Endothelial cell of umbilical vein (primary cell): ENCODE measurements around the gene FOXP4. TPM values are rescaled to one million over a fixed set of nuclear protein-coding genes. Genes with fewer than 3 reads are reported as not detected.

ENCODE experiments used
- BruUV-seq: library from RNA; stranded (reverse); fragments of 400-500 nt; replicated peaks from 2 replicates; lab custom pipeline; 2021; lab: Mats Ljungman, UMichigan
- CTCF ChIA-PET: fragments of 300-600, 350-600 bp; sonication (Branson Sonifier 250); formaldehyde crosslinking; loops from one replicate; lab custom pipeline; 2021; ENCODE audit warnings: antibody characterized with exemption, inconsistent platforms; lab: Charles Lee
- POLR2A ChIA-PET: fragments of 300-600, 350-600 bp; sonication (Branson Sonifier 250); formaldehyde crosslinking; loops from one replicate; lab custom pipeline; 2021; ENCODE audit warnings: antibody characterized with exemption, inconsistent platforms; lab: Charles Lee
- DNase-seq: peaks from one replicate; pipeline ENCODE4 v3.0.0-alpha.2; 2011; ENCODE audit warnings: low read depth, low spot score
- FAIRE-seq: peaks from 2 replicates; lab custom pipeline; 2011; peaks lifted over from hg19 to GRCh38; lab: Jason Lieb, UNC
- H2AFZ ChIP-seq: 2 replicates; pipeline ENCODE4 v1.6.0; 2012; ENCODE audit warnings: low read depth, low read length, control low read depth, inconsistent platforms
- H3K27ac ChIP-seq: 2 replicates; pipeline ENCODE4 v1.5.1; 2011; ENCODE audit warnings: low read depth, mild to moderate bottlenecking, control low read depth, low read length, moderate library complexity; ENCODE audit not compliant: insufficient read depth
- H3K27me3 ChIP-seq, 2 experiments: 2 replicates each; pipeline versions ENCODE4 v1.6.0 to v1.6.1; 2011; ENCODE audit warnings: low read length in 2 of 2, mixed read lengths in 1 of 2; ENCODE audit not compliant: control insufficient read depth in 2 of 2, insufficient read depth in 2 of 2
- H3K36me3 ChIP-seq, 2 experiments: 2 replicates in 1 of 2; 3 replicates in 1 of 2; pipeline ENCODE4 v1.5.1; 2011; ENCODE audit warnings: low read length in 2 of 2, mild to moderate bottlenecking in 1 of 2, moderate library complexity in 1 of 2; ENCODE audit not compliant: control insufficient read depth in 2 of 2, insufficient read depth in 2 of 2; ENCODE audit errors: extremely low read depth in 1 of 2
- H3K4me1 ChIP-seq: 3 replicates; pipeline ENCODE4 v1.5.1; 2011; ENCODE audit warnings: mild to moderate bottlenecking, low read length; ENCODE audit not compliant: control insufficient read depth, insufficient read depth; ENCODE audit errors: extremely low read depth
- H3K4me2 ChIP-seq: 2 replicates; pipeline ENCODE4 v1.6.1; 2011; ENCODE audit warnings: low read length, control low read depth, mixed read lengths; ENCODE audit not compliant: insufficient read depth
- H3K4me3 ChIP-seq, 3 experiments: fragments of 200-600 bp in 1 of 3; sonication (generic), shearing (Covaris generic) in 1 of 3; replicated peaks in 1 of 3; 2 replicates each; pipeline ENCODE4 v1.5.1; 2011 to 2016; ENCODE audit warnings: control low read depth in 3 of 3, low read length in 3 of 3, mild to moderate bottlenecking in 2 of 3, inconsistent platforms in 1 of 3, low read depth in 1 of 3, moderate library complexity in 1 of 3; ENCODE audit not compliant: insufficient read depth in 1 of 3
- H3K79me2 ChIP-seq: 2 replicates; pipeline ENCODE4 v1.6.0; 2012; ENCODE audit warnings: low read length, inconsistent platforms; ENCODE audit not compliant: control insufficient read depth, insufficient read depth
- H3K9ac ChIP-seq: replicated peaks from 2 replicates; pipeline ENCODE3; 2011; ENCODE audit warnings: low read length, control low read depth; ENCODE audit not compliant: insufficient read depth; ENCODE audit errors: extremely low read depth
- H3K9me1 ChIP-seq: replicated peaks from 3 replicates; pipeline ENCODE4 v1.6.0; 2011; ENCODE audit warnings: mild to moderate bottlenecking, low read length; ENCODE audit not compliant: control insufficient read depth, insufficient read depth; ENCODE audit errors: extremely low read depth
- H3K9me3 ChIP-seq: replicated peaks from 2 replicates; pipeline ENCODE4 v1.5.1; 2012; ENCODE audit warnings: low read length, inconsistent platforms; ENCODE audit not compliant: control insufficient read depth, insufficient read depth
- H4K20me1 ChIP-seq: replicated peaks from 2 replicates; pipeline ENCODE3; 2011; ENCODE audit warnings: mild to moderate bottlenecking, low read length; ENCODE audit not compliant: control insufficient read depth, insufficient read depth; ENCODE audit errors: extremely low read depth
- EZH2 ChIP-seq: IDR thresholded peaks from 2 replicates; pipeline ENCODE4 v1.6.1; 2012; ENCODE audit warnings: borderline replicate concordance, low read depth, mild to moderate bottlenecking, moderate library complexity, low read length, inconsistent platforms; ENCODE audit not compliant: severe bottlenecking
- FOS ChIP-seq: IDR thresholded peaks from 2 replicates; pipeline ENCODE4 v1.6.1; 2011; ENCODE audit warnings: mild to moderate bottlenecking, low read length, moderate library complexity, borderline replicate concordance; ENCODE audit not compliant: insufficient read depth
- GATA2 ChIP-seq: IDR thresholded peaks from 2 replicates; pipeline ENCODE4 v1.7.0; 2011; ENCODE audit warnings: low read depth, mild to moderate bottlenecking, moderate library complexity, mixed read lengths, low read length; ENCODE audit not compliant: insufficient read length, insufficient read depth
- POLR2A ChIP-seq: IDR thresholded peaks from 2 replicates; pipeline ENCODE4 v1.6.1; 2012; ENCODE audit warnings: low read depth, mild to moderate bottlenecking, control low read depth, low read length
- dilution Hi-C: fragments of 300-500 bp; cut with MboI; formaldehyde crosslinking; loops from one replicate; pipeline ENCODE4 v1.15.0; 2019; ENCODE audit warnings: low sequenced_read_pairs; ENCODE audit not compliant: extremely low pct_ligation_motif_present
- intact Hi-C: fragments of 100-400 bp; cut with micrococcal nuclease; formaldehyde crosslinking; loops from one replicate; pipeline ENCODE4 v1.10.0; 2022
- polyA plus RNA-seq, 4 experiments: library from polyadenylated mRNA; depleted of rRNA in 3 of 4; stranded (reverse) in 3 of 4; unstranded in 1 of 4; fragments of >200 nt; gene quantifications; 2 replicates each; pipeline versions ENCODE4 v1.2.1 to v1.2.3, GENCODE V29; 2011 to 2012; ENCODE audit warnings: missing spikeins in 1 of 4
- total RNA-seq: library from RNA; stranded (reverse); gene quantifications from 2 replicates; pipeline ENCODE4 v1.2.3, GENCODE V29; 2021

The FOXP4 gene
- total and polyA plus RNA-seq, 2 donors (not counting 3 experiments of a cell fraction or from before 2014, with no cell fraction given), result 5.6 to 23.9 TPM

- BruUV-seq, result no TSS peak
- Histone ChIP-seq H4K20me1 (no peaks in the 10 kb centered on the region), H3K27ac (no peak overlapping the region), H3K4me3 (peak overlapping the region; percentile 68 to 94 (median 80)), H3K79me2 (no peaks in the 10 kb centered on the region), H2AFZ (no peak overlapping the region), H3K4me1 (peaks cover 14% of the 10 kb centered on the region), H3K36me3 (peaks cover 0 to 9% of the 10 kb centered on the region in 2 experiments), H3K9ac (peak overlapping the region; percentile 2), H3K27me3 (peaks cover 0 to 3% of the 10 kb centered on the region in 2 experiments), H3K9me1 (no peaks in the 10 kb centered on the region), H3K9me3 (no peaks in the 10 kb centered on the region), H3K4me2 (peak overlapping the region; percentile 85)
- peak; percentile 54 for TF ChIP-seq EZH2
- no peak for TF ChIP-seq GATA2
- FAIRE-seq (no peak), DNase-seq (no peak)
- ChIA-PET CTCF (interaction anchor here (1.2 to 1.7 kb wide), 4 partner anchors 30 to 127 kb away, joined by 3 to 7 read pairs (median 4); no protein-coding TSS in a partner anchor), POLR2A (no interaction called here)
- intact Hi-C loops, result loop anchor here (1.0 kb wide), 1 partner anchor 13 kb away; no protein-coding TSS in a partner anchor
- dilution Hi-C loops, result no loop called here
These were observed 1.6 kb downstream of the FOXP4 start for GRCh38 chr6:41547799-41548097.

GRCh38 chr6:41548098-41548840 is 2.1 kb downstream of the FOXP4 start:
- POLR2A ChIA-PET, result no interaction called here

More at GRCh38 chr6:41548098-41548840, 2.1 kb downstream of the FOXP4 start:
- CTCF ChIA-PET, result interaction anchor here (0.7 to 1.7 kb wide), 4 partner anchors 31 to 220 kb away, joined by 3 to 4 read pairs (median 3); no protein-coding TSS in a partner anchor
- Histone ChIP-seq H3K9me3 (no peaks in the 10 kb centered on the region), H3K4me3 (peak overlapping the region in 2 of 3 experiments; percentile 80 to 94), H3K9me1 (no peaks in the 10 kb centered on the region), H3K4me1 (peaks cover 14% of the 10 kb centered on the region), H3K79me2 (no peaks in the 10 kb centered on the region), H3K4me2 (peak overlapping the region; percentile 85), H2AFZ (no peak overlapping the region), H3K9ac (no peak overlapping the region), H3K27me3 (peaks cover 0 to 3% of the 10 kb centered on the region in 2 experiments), H3K27ac (no peak overlapping the region), H3K36me3 (peaks cover 0 to 9% of the 10 kb centered on the region in 2 experiments), H4K20me1 (no peaks in the 10 kb centered on the region)
- TSS peak; percentile 20 for BruUV-seq
- DNase-seq (no peak), FAIRE-seq (no peak)
- intact Hi-C loops (no loop called here), dilution Hi-C loops (no loop called here)
- TF ChIP-seq FOS (no peak), POLR2A (no peak), GATA2 (no peak), EZH2 (peak; percentile 20)
